ENCODE measurements around the gene KRTAP10-9. TPM values are rescaled to one million over a fixed set of nuclear protein-coding genes. Genes with fewer than 3 reads are reported as not detected.

The KRTAP10-9 gene
- polyA plus RNA-seq, 3 donors = not detected

GRCh38 chr21:44615466-44615865 lies 11.4 kb upstream of the KRTAP10-9 start:
- H3K36me3 ChIP-seq (replicated peaks in 1 of 2; ENCODE audit: control insufficient read depth in 1 of 2, insufficient read depth in 2 of 2, low read length in 2 of 2) = no peaks in the 10 kb centered on the region
- TF ChIP-seq CTCF (IDR thresholded peaks at IDR 0.05) = no peak
- no peak overlapping the region for H3K4me3 Mint-ChIP-seq
- DNase-seq = no peak
- H3K79me2 ChIP-seq (ENCODE audit: insufficient read depth, low read length) = no peaks in the 10 kb centered on the region
- 96% methylated on average over 3 of the region's 8 CpGs for WGBS (ENCODE audit: insufficient coverage)
- no peaks in the 10 kb centered on the region for H3K36me3 Mint-ChIP-seq
- intact Hi-C loops (cut with micrococcal nuclease) = no loop called here
- H3K27me3 ChIP-seq (ENCODE audit: control insufficient read depth in 2 of 2, insufficient read depth in 2 of 2, low read length in 2 of 2) = no peaks in the 10 kb centered on the region
- no peak overlapping the region for H3K27ac ChIP-seq (ENCODE audit: low read depth in 1 of 2, low read length in 2 of 2)
- H2AFZ ChIP-seq (ENCODE audit: insufficient read depth, low read depth, low read length, poor library complexity, severe bottlenecking) = no peak overlapping the region
- no peaks in the 10 kb centered on the region for H3K4me1 ChIP-seq (ENCODE audit: control insufficient read depth in 1 of 2, insufficient read depth in 2 of 2, low read length in 2 of 2)
- H3K9ac ChIP-seq (ENCODE audit: insufficient read depth, low read length, poor library complexity, severe bottlenecking) = no peak overlapping the region
- H3K9me3 ChIP-seq (replicated peaks in 1 of 2; ENCODE audit: control insufficient read depth in 1 of 2, insufficient read depth in 1 of 2, low read length in 2 of 2) = peaks cover 22 to 25% of the 10 kb centered on the region in 2 donors
- peaks cover 3 to 11% (median 4%) of the 10 kb centered on the region in 3 donors for H3K27me3 Mint-ChIP-seq (ENCODE audit: low read depth in 3 of 3)
- no peaks in the 10 kb centered on the region for H4K20me1 ChIP-seq (ENCODE audit: insufficient read depth, low read length)
- peaks cover 10% of the 10 kb centered on the region for H3K4me1 Mint-ChIP-seq
- H3K27ac Mint-ChIP-seq = no peak overlapping the region
- H3K9me3 Mint-ChIP-seq = peaks cover 25 to 40% (median 29%) of the 10 kb centered on the region in 7 donors
- H3K4me2 ChIP-seq (replicated peaks; ENCODE audit: extremely low read depth, low read length, poor library complexity, severe bottlenecking) = no peak overlapping the region
- no peak overlapping the region for H3K4me3 ChIP-seq (replicated peaks in 1 of 3; ENCODE audit: low read depth in 2 of 3, low read length in 3 of 3)

GRCh38 chr21:44615911-44616590 lies 10.8 kb upstream of the KRTAP10-9 start:
- intact Hi-C loops (cut with micrococcal nuclease) = no loop called here
- TF ChIP-seq CTCF (IDR thresholded peaks at IDR 0.05) = no peak

More at GRCh38 chr21:44615911-44616590, 10.8 kb upstream of the KRTAP10-9 start:
- H3K36me3 ChIP-seq (replicated peaks in 1 of 2; ENCODE audit: control insufficient read depth in 1 of 2, insufficient read depth in 2 of 2, low read length in 2 of 2) = no peaks in the 10 kb centered on the region
- H2AFZ ChIP-seq (ENCODE audit: insufficient read depth, low read depth, low read length, poor library complexity, severe bottlenecking) = no peak overlapping the region
- H3K27ac Mint-ChIP-seq = no peak overlapping the region
- no peak overlapping the region for H3K4me2 ChIP-seq (replicated peaks; ENCODE audit: extremely low read depth, low read length, poor library complexity, severe bottlenecking)
- DNase-seq = no peak
- no peak overlapping the region for H3K4me3 ChIP-seq (replicated peaks in 1 of 3; ENCODE audit: low read depth in 2 of 3, low read length in 3 of 3)
- H3K4me1 ChIP-seq (ENCODE audit: control insufficient read depth in 1 of 2, insufficient read depth in 2 of 2, low read length in 2 of 2) = no peaks in the 10 kb centered on the region
- H3K4me1 Mint-ChIP-seq = peaks cover 10% of the 10 kb centered on the region
- no peaks in the 10 kb centered on the region for H3K79me2 ChIP-seq (ENCODE audit: insufficient read depth, low read length)
- H3K9me3 Mint-ChIP-seq = peaks cover 22 to 34% (median 26%) of the 10 kb centered on the region in 7 donors
- no peak overlapping the region for H3K27ac ChIP-seq (ENCODE audit: low read depth in 1 of 2, low read length in 2 of 2)
- peaks cover 3 to 12% (median 4%) of the 10 kb centered on the region in 3 donors for H3K27me3 Mint-ChIP-seq (ENCODE audit: low read depth in 3 of 3)
- no peaks in the 10 kb centered on the region for H3K27me3 ChIP-seq (ENCODE audit: control insufficient read depth in 2 of 2, insufficient read depth in 2 of 2, low read length in 2 of 2)
- WGBS (ENCODE audit: insufficient coverage) = 90% methylated on average over 16 of the region's 17 CpGs
- H4K20me1 ChIP-seq (ENCODE audit: insufficient read depth, low read length) = no peaks in the 10 kb centered on the region
- H3K9me3 ChIP-seq (replicated peaks in 1 of 2; ENCODE audit: control insufficient read depth in 1 of 2, insufficient read depth in 1 of 2, low read length in 2 of 2) = peaks cover 16 to 21% of the 10 kb centered on the region in 2 donors
- no peaks in the 10 kb centered on the region for H3K36me3 Mint-ChIP-seq
- no peak overlapping the region for H3K9ac ChIP-seq (ENCODE audit: insufficient read depth, low read length, poor library complexity, severe bottlenecking)
- no peak overlapping the region for H3K4me3 Mint-ChIP-seq

Measured in CD14-positive monocyte (primary cell).